ENCODE measurements around the gene CXorf38. TPM values are rescaled to one million over a fixed set of nuclear protein-coding genes. Genes with fewer than 3 reads are reported as not detected.

CXorf38 gene
- total RNA-seq, 4 donors from 2014 or later: 8.6 to 15.3 (median 13.3) TPM

GRCh38 chrX:40663078-40663740 lies 15.8 kb upstream of the CXorf38 start:
- Histone ChIP-seq H3K27ac (peak overlapping the region in 1 of 4 donors; percentile 8), H3K4me3 (no peak overlapping the region), H3K27me3 (no peaks in the 10 kb centered on the region), H3K9me3 (no peaks in the 10 kb centered on the region), H3K36me3 (peaks cover 0 to 83% of the 10 kb centered on the region in 2 donors), H3K4me1 (no peaks in the 10 kb centered on the region)
- 85 to 92% methylated on average over 3 of the region's 3 CpGs for WGBS, 2 donors (ENCODE audit: low coverage in 1 of 2)
- no peak for ATAC-seq
- TF ChIP-seq EP300 (IDR thresholded peaks at IDR 0.05): no peak
- TF ChIP-seq POLR2AphosphoS5 (IDR thresholded peaks at IDR 0.05): no peak
- TF ChIP-seq, protein P1, sequence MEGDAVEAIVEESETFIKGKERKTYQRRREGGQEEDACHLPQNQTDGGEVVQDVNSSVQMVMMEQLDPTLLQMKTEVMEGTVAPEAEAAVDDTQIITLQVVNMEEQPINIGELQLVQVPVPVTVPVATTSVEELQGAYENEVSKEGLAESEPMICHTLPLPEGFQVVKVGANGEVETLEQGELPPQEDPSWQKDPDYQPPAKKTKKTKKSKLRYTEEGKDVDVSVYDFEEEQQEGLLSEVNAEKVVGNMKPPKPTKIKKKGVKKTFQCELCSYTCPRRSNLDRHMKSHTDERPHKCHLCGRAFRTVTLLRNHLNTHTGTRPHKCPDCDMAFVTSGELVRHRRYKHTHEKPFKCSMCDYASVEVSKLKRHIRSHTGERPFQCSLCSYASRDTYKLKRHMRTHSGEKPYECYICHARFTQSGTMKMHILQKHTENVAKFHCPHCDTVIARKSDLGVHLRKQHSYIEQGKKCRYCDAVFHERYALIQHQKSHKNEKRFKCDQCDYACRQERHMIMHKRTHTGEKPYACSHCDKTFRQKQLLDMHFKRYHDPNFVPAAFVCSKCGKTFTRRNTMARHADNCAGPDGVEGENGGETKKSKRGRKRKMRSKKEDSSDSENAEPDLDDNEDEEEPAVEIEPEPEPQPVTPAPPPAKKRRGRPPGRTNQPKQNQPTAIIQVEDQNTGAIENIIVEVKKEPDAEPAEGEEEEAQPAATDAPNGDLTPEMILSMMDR (IDR thresholded peaks at IDR 0.05): no peak
- no peak for TF ChIP-seq POLR2A (IDR thresholded peaks at IDR 0.05)

GRCh38 chrX:40661489-40661888 lies 14.1 kb upstream of the CXorf38 start:
- Histone ChIP-seq H3K36me3 (peaks cover 0 to 83% of the 10 kb centered on the region in 2 donors), H3K27ac (no peak overlapping the region), H3K9me3 (no peaks in the 10 kb centered on the region), H3K27me3 (no peaks in the 10 kb centered on the region), H3K4me1 (no peaks in the 10 kb centered on the region), H3K4me3 (no peak overlapping the region)
- TF ChIP-seq POLR2AphosphoS5 (IDR thresholded peaks at IDR 0.05): no peak
- TF ChIP-seq POLR2A (IDR thresholded peaks at IDR 0.05): no peak
- no peak for TF ChIP-seq EP300 (IDR thresholded peaks at IDR 0.05)
- WGBS, 2 donors (ENCODE audit: low coverage in 1 of 2): 86 to 100% methylated on average over 2 of the region's 2 CpGs
- no peak for ATAC-seq

DNA sequence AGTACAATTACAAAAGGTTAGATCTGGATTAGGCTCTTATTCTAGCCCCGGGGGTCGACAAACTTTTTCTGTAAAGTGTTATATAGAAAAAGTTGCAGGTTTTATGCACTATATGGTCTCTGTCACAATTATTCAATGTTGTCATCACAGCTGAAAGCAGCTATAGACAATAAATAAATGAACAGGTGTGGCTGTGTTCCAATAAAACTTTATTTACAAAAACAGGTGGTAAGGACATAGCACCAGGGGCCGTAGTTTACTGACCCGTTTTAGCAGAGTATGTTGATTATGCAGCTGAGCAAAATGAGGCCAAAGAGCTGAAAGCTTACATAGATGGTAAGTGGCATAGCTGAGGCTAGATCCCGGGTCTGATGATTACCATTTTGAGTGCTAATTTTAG lies 13.0 kb upstream of the CXorf38 start:
- 86 to 91% methylated on average over 5 of the region's 5 CpGs for WGBS, 2 donors (ENCODE audit: low coverage in 1 of 2)
- Histone ChIP-seq H3K4me1 (no peaks in the 10 kb centered on the region), H3K4me3 (no peak overlapping the region), H3K27me3 (no peaks in the 10 kb centered on the region), H3K36me3 (peaks cover 0 to 71% of the 10 kb centered on the region in 2 donors), H3K27ac (no peak overlapping the region), H3K9me3 (no peaks in the 10 kb centered on the region)
- no peak for ATAC-seq
- no peak for TF ChIP-seq POLR2AphosphoS5 (IDR thresholded peaks at IDR 0.05)
- TF ChIP-seq POLR2A (IDR thresholded peaks at IDR 0.05): no peak
- TF ChIP-seq, protein P1 (IDR thresholded peaks at IDR 0.05): no peak
- TF ChIP-seq EP300 (IDR thresholded peaks at IDR 0.05): no peak

- TF ChIP-seq, protein P1 (IDR thresholded peaks at IDR 0.05): no peak
- TF ChIP-seq EP300 (IDR thresholded peaks at IDR 0.05) (no peak), POLR2A (IDR thresholded peaks at IDR 0.05) (no peak), POLR2AphosphoS5 (IDR thresholded peaks at IDR 0.05) (no peak)
- peak overlapping the region in 2 of 4 donors; percentile 33 to 38 for H3K27ac ChIP-seq
- WGBS, 2 donors (ENCODE audit: low coverage in 1 of 2): 12 to 32% methylated on average over 2 of the region's 2 CpGs
Measured at GRCh38 chrX:40653535-40653934, 6.2 kb upstream of the CXorf38 start.

GRCh38 chrX:40652664-40653063 lies 5.3 kb upstream of the CXorf38 start:
- Histone ChIP-seq H3K27me3 (no peaks in the 10 kb centered on the region), H3K9me3 (no peaks in the 10 kb centered on the region), H3K4me3 (no peak overlapping the region), H3K36me3 (peaks cover 0 to 9% of the 10 kb centered on the region in 2 donors), H3K4me1 (peaks cover 0 to 33% (median 0%) of the 10 kb centered on the region in 3 donors), H3K27ac (peak overlapping the region in 1 of 4 donors; percentile 38)
- TF ChIP-seq, protein P1 (IDR thresholded peaks at IDR 0.05): no peak
- TF ChIP-seq EP300 (IDR thresholded peaks at IDR 0.05) (no peak), POLR2A (IDR thresholded peaks at IDR 0.05) (no peak), POLR2AphosphoS5 (IDR thresholded peaks at IDR 0.05) (no peak)
- 55 to 83% methylated on average over 1 of the region's 1 CpG for WGBS, 2 donors (ENCODE audit: low coverage in 1 of 2)
- ATAC-seq: no peak

More at GRCh38 chrX:40653535-40653934, 6.2 kb upstream of the CXorf38 start:
- peaks cover 0 to 27% (median 0%) of the 10 kb centered on the region in 3 donors for H3K4me1 ChIP-seq
- H3K4me3 ChIP-seq: no peak overlapping the region
- H3K27me3 ChIP-seq: no peaks in the 10 kb centered on the region
- H3K9me3 ChIP-seq: no peaks in the 10 kb centered on the region
- no peak for ATAC-seq
- peaks cover 0 to 16% of the 10 kb centered on the region in 2 donors for H3K36me3 ChIP-seq
